Gastroesophageal sphincter (tissue), 3 donors: ENCODE results near the gene SUDS3.

ENCODE experiments used
- EP300 ChIP-seq: sonication (generic); formaldehyde crosslinking; IDR thresholded peaks from one replicate; pipeline ENCODE4 v1.6.1; 2017; ENCODE audit warnings: antibody characterized with exemption, mild to moderate bottlenecking
- TF ChIP-seq, protein P1 (sequence below), 4 experiments: fragments of 200-600 bp in 2 of 4; fragments of 450-650 bp in 2 of 4; sonication (generic) in 1 of 4; IDR thresholded peaks; one replicate each; pipeline ENCODE4 v1.5.1; 2017 to 2019; ENCODE audit warnings: antibody characterized with exemption in 4 of 4, mild to moderate bottlenecking in 2 of 4, moderate library complexity in 2 of 4

DNA sequence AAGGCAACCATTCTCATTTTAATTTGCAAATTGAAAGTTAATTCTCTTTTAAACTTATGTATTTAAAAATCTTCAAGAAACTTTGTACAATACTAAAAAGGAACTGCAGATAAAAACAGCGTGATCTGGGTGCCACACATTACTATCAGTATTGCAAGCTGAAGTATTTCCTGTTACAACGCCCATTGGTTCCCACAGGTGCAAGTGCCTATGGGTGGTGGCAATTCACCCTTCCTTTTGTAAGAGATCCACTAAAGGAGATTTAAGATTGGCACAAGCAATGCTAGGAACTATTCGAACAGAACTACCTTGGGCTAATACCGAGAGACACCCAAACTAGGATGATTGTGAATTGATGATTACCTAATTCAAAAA, 16.8 kb upstream of the SUDS3 start:
- TF ChIP-seq, protein P1, sequence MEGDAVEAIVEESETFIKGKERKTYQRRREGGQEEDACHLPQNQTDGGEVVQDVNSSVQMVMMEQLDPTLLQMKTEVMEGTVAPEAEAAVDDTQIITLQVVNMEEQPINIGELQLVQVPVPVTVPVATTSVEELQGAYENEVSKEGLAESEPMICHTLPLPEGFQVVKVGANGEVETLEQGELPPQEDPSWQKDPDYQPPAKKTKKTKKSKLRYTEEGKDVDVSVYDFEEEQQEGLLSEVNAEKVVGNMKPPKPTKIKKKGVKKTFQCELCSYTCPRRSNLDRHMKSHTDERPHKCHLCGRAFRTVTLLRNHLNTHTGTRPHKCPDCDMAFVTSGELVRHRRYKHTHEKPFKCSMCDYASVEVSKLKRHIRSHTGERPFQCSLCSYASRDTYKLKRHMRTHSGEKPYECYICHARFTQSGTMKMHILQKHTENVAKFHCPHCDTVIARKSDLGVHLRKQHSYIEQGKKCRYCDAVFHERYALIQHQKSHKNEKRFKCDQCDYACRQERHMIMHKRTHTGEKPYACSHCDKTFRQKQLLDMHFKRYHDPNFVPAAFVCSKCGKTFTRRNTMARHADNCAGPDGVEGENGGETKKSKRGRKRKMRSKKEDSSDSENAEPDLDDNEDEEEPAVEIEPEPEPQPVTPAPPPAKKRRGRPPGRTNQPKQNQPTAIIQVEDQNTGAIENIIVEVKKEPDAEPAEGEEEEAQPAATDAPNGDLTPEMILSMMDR (IDR thresholded peaks at IDR 0.05) = no peak
- TF ChIP-seq EP300 = no peak
